Activated CD8-positive, alpha-beta memory T cell treated with anti-CD3 and anti-CD28 coated beads, Interleukin-2, amount 50 U/mL, for 4 hours (primary cell): ENCODE results near the gene KCNE2.
"Not testable (repeated sequence)": the region's sequence is repeated elsewhere in the genome, so short reads cannot be mapped to it uniquely, and the experiment has no call there.

ENCODE experiments used
- DNase-seq: peaks from one replicate; pipeline ENCODE4 v3.0.0-alpha.2; 2020

Gene KCNE2

GRCh38 chr21:34354836-34355235 lies 9.0 kb upstream of the KCNE2 start:
- DNase-seq: no peak

GRCh38 chr21:34355570-34355969 lies 8.2 kb upstream of the KCNE2 start:
- DNase-seq: no peak

GRCh38 chr21:34357889-34358288 lies 5.9 kb upstream of the KCNE2 start:
- DNase-seq: no peak

- DNase-seq: no peak
Measured at GRCh38 chr21:34358866-34359265, 4.9 kb upstream of the KCNE2 start.

GRCh38 chr21:34360488-34361241 lies 3.1 kb upstream of the KCNE2 start:
- DNase-seq: no peak

- no peak for DNase-seq
Measured at GRCh38 chr21:34362136-34362444, 1.7 kb upstream of the KCNE2 start.

GRCh38 chr21:34362670-34363069 lies 1.1 kb upstream of the KCNE2 start:
- no peak for DNase-seq

GRCh38 chr21:34364921-34365320 lies 1.1 kb downstream of the KCNE2 start:
- no peak for DNase-seq

- DNase-seq: no peak
Measured at GRCh38 chr21:34365809-34366208, 2.0 kb downstream of the KCNE2 start.

- peak; percentile 40 for DNase-seq
Measured at GRCh38 chr21:34367320-34367935, 3.6 kb downstream of the KCNE2 start.

- DNase-seq: no peak
Measured at GRCh38 chr21:34369741-34370140, 5.9 kb downstream of the KCNE2 start.

GRCh38 chr21:34372321-34372720 lies 8.5 kb downstream of the KCNE2 start:
- DNase-seq: no peak

GRCh38 chr21:34374462-34374861 lies 10.7 kb downstream of the KCNE2 start:
- not testable (repeated sequence) for DNase-seq

GRCh38 chr21:34374940-34375618 lies 11.3 kb downstream of the KCNE2 start, which contains the start of gene SMIM11:
Gene SMIM11 (plus strand): TSS chr21:34375507. CDS start chr21:34379505, 3,998 bp downstream.
- DNase-seq: not testable (repeated sequence)

- not testable (repeated sequence) for DNase-seq
Measured at GRCh38 chr21:34375619-34375972, 11.8 kb downstream of the KCNE2 start.

GRCh38 chr21:34383138-34383537 lies 19.3 kb downstream of the KCNE2 start:
- DNase-seq: not testable (repeated sequence)

- not testable (repeated sequence) for DNase-seq
Measured at GRCh38 chr21:34383724-34384415, 20.1 kb downstream of the KCNE2 start.

GRCh38 chr21:34400522-34400921 lies 36.7 kb downstream of the KCNE2 start:
- DNase-seq: not testable (repeated sequence)

- DNase-seq: not testable (repeated sequence)
Measured at GRCh38 chr21:34404742-34405141, 40.9 kb downstream of the KCNE2 start.

- not testable (repeated sequence) for DNase-seq
Measured at GRCh38 chr21:34405686-34406085, 41.9 kb downstream of the KCNE2 start.

- DNase-seq: not testable (repeated sequence)
Measured at GRCh38 chr21:34406102-34406501, 42.3 kb downstream of the KCNE2 start.

- DNase-seq: not testable (repeated sequence)
Measured at GRCh38 chr21:34406676-34407075, 42.9 kb downstream of the KCNE2 start.

GRCh38 chr21:34407294-34407693 lies 43.5 kb downstream of the KCNE2 start:
- DNase-seq: not testable (repeated sequence)
